ENCODE results near the gene ZNF205.
"Not testable (repeated sequence)": the region's sequence is repeated elsewhere in the genome, so short reads cannot be mapped to it uniquely, and the experiment has no call there.

DNA sequence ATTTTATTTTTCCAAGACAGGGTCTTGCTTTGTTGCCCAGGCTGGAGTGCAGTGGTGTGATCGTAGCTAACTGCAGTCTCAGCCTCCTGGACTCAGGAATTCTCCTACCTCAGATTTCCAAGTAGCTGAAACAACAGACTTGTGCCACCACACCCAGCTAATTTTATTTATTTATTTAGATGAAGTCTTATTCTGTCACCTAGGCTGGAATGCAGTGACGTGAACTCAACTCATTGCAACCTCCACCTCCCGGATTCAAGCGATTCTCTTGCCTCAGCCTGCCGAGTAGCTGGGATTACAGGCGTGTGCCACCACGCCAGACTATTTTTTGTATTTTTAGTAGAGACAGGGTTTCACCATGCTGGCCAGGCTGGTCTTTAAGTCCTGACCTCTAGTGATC lies 56.3 kb downstream of the ZNF205 start:
- not testable (repeated sequence) for TF ChIP-seq CTBP1 (IDR thresholded peaks at IDR 0.05; ENCODE audit: borderline replicate concordance); RAD21 (CRISPR knock-in tag; conservative IDR thresholded peaks at IDR 0.05 in 1 of 2, IDR thresholded peaks at IDR 0.05 in 1 of 2); GABPB1 (CRISPR knock-in tag; IDR thresholded peaks at IDR 0.05); NR2C2 (CRISPR knock-in tag; IDR thresholded peaks at IDR 0.05); NR2C2 (tag; IDR thresholded peaks at IDR 0.05); SMAD4 (CRISPR knock-in tag; conservative IDR thresholded peaks at IDR 0.05); EGR1 (conservative IDR thresholded peaks at IDR 0.05); HDAC3 (IDR thresholded peaks at IDR 0.05; ENCODE audit: borderline replicate concordance, partially characterized antibody); MYC (IDR thresholded peaks at IDR 0.05; ENCODE audit: low read depth, low read length); MYC (CRISPR knock-in tag; IDR thresholded peaks at IDR 0.05; ENCODE audit: borderline replicate concordance, low read depth); SP2 (IDR thresholded peaks at IDR 0.05; ENCODE audit: extremely low read depth, low read depth, low read length, poor library complexity, severe bottlenecking); ZNF551 (CRISPR knock-in tag; IDR thresholded peaks at IDR 0.05); EZH2 (IDR thresholded peaks at IDR 0.05; ENCODE audit: borderline replicate concordance, low read depth, low read length)
- TF ChIP-seq, protein P1, sequence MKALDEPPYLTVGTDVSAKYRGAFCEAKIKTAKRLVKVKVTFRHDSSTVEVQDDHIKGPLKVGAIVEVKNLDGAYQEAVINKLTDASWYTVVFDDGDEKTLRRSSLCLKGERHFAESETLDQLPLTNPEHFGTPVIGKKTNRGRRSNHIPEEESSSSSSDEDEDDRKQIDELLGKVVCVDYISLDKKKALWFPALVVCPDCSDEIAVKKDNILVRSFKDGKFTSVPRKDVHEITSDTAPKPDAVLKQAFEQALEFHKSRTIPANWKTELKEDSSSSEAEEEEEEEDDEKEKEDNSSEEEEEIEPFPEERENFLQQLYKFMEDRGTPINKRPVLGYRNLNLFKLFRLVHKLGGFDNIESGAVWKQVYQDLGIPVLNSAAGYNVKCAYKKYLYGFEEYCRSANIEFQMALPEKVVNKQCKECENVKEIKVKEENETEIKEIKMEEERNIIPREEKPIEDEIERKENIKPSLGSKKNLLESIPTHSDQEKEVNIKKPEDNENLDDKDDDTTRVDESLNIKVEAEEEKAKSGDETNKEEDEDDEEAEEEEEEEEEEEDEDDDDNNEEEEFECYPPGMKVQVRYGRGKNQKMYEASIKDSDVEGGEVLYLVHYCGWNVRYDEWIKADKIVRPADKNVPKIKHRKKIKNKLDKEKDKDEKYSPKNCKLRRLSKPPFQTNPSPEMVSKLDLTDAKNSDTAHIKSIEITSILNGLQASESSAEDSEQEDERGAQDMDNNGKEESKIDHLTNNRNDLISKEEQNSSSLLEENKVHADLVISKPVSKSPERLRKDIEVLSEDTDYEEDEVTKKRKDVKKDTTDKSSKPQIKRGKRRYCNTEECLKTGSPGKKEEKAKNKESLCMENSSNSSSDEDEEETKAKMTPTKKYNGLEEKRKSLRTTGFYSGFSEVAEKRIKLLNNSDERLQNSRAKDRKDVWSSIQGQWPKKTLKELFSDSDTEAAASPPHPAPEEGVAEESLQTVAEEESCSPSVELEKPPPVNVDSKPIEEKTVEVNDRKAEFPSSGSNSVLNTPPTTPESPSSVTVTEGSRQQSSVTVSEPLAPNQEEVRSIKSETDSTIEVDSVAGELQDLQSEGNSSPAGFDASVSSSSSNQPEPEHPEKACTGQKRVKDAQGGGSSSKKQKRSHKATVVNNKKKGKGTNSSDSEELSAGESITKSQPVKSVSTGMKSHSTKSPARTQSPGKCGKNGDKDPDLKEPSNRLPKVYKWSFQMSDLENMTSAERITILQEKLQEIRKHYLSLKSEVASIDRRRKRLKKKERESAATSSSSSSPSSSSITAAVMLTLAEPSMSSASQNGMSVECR (CRISPR knock-in tag; IDR thresholded peaks at IDR 0.05) = not testable (repeated sequence)
- TF ChIP-seq, protein P2, sequence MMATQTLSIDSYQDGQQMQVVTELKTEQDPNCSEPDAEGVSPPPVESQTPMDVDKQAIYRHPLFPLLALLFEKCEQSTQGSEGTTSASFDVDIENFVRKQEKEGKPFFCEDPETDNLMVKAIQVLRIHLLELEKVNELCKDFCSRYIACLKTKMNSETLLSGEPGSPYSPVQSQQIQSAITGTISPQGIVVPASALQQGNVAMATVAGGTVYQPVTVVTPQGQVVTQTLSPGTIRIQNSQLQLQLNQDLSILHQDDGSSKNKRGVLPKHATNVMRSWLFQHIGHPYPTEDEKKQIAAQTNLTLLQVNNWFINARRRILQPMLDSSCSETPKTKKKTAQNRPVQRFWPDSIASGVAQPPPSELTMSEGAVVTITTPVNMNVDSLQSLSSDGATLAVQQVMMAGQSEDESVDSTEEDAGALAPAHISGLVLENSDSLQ (IDR thresholded peaks at IDR 0.05) = not testable (repeated sequence)
